AG09319 (cell line): ENCODE data around the gene SELENOS.
A peak's percentile ranks its signal among the peaks of the same experiment; 100 is the strongest.

Experiments used
- DNase-seq: peaks from one replicate; pipeline ENCODE4 v3.0.0-alpha.2; 2010; ENCODE audit warnings: low read depth; ENCODE audit errors: extremely low read depth
- CTCF ChIP-seq: IDR thresholded peaks from 2 replicates; pipeline ENCODE4 v1.5.1; 2011; ENCODE audit warnings: low read depth, mild to moderate bottlenecking, inconsistent platforms, low read length, moderate library complexity

SELENOS gene

GRCh38 chr15:101283931-101284330 lies 6.6 kb upstream of the SELENOS start:
- TF ChIP-seq CTCF = no peak
- DNase-seq = no peak

- no peak for DNase-seq
- TF ChIP-seq CTCF = no peak
Measured at GRCh38 chr15:101280007-101280406, 2.7 kb upstream of the SELENOS start.

- TF ChIP-seq CTCF = no peak
Measured at GRCh38 chr15:101277943-101278564, 769 bp upstream of the SELENOS start.

GRCh38 chr15:101276501-101277037 lies 716 bp downstream of the SELENOS start:
- TF ChIP-seq CTCF = peak; percentile 32
- DNase-seq = no peak

More at GRCh38 chr15:101277943-101278564, 769 bp upstream of the SELENOS start:
- DNase-seq = no peak

- no peak for DNase-seq
- no peak for TF ChIP-seq CTCF
Measured at GRCh38 chr15:101275018-101275417, 2.3 kb downstream of the SELENOS start.

GRCh38 chr15:101273534-101273933 lies 3.8 kb downstream of the SELENOS start:
- TF ChIP-seq CTCF = no peak
- no peak for DNase-seq

GRCh38 chr15:101272584-101272983 lies 4.7 kb downstream of the SELENOS start:
- no peak for TF ChIP-seq CTCF
- no peak for DNase-seq
